Endothelial cell of hepatic sinusoid (primary cell): Measurements from ENCODE around the gene MARK4.

Experiments used
- in situ Hi-C: cut with HindIII; loops from 2 replicates; pipeline ENCODE4 v1.10.0; 2017; ENCODE audit warnings: low sequenced_read_pairs

Gene MARK4

GRCh38 chr19:45269939-45270338 lies 18.9 kb downstream of the MARK4 start:
- in situ Hi-C loops, result loop anchor here (5.0 kb wide), 1 partner anchor 37 kb away; no protein-coding TSS in a partner anchor

- in situ Hi-C loops, result no loop called here
These were observed 20.1 kb downstream of the MARK4 start for GRCh38 chr19:45271098-45271734.

DNA sequence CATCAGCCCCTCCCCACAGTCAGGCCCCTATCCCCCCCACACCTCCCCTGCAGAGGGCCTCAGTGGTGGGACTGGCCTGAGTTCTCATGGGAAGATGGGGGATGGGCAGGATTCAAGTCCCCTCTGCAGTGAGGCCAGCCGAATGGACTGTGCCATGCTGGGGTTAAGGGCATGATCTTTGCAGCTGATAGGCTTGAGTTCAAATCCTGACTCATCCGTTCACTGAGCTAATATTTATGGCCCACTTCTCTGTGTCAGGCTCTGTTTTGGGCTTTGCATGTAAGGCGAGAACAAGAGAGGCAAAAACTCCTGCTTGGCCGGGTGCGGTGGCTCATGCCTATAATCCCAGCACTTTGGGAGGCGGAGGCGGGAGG lies 20.7 kb downstream of the MARK4 start:
- in situ Hi-C loops, result no loop called here

DNA sequence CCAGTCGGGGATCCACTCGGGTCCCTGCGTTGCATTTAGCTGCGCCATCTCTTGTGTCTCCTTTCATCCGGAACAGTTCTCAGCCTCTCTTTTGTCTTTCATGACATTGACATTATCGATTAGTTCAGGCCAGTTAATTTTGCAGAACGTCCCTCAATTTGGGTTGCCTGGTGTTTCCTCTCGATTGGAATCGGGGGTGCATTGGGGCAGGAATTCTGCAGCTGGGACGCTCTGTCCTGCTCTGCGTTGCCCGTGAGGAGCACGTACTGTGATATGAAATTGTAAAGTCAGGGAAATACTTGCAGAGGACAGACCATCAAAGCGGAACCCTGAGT lies 22.4 kb downstream of the MARK4 start:
- in situ Hi-C loops, result no loop called here

- in situ Hi-C loops, result no loop called here
These were observed 24.4 kb downstream of the MARK4 start for GRCh38 chr19:45275370-45275971.

- in situ Hi-C loops, result no loop called here
These were observed 25.2 kb downstream of the MARK4 start for GRCh38 chr19:45276284-45276687.

DNA sequence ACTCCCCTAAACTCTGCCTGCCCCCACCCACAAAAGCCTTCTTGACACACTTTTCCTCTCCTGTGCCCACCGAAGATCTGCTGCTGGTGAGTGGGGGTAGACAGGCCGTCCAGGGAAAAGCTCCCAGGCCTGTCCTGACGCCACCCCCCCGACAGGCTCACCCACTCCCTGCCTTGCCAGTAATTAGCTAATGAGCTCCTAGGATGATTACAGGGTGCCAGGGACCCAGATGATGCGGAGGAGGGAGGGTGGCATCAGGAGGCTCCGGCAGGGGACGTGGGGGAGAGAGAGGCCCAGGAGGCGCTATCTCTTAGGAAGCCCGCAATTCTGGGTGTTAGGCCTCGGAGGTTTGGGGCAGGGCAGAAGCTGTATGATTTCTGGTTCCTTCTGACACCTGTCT lies 27.0 kb downstream of the MARK4 start:
- in situ Hi-C loops, result no loop called here

DNA sequence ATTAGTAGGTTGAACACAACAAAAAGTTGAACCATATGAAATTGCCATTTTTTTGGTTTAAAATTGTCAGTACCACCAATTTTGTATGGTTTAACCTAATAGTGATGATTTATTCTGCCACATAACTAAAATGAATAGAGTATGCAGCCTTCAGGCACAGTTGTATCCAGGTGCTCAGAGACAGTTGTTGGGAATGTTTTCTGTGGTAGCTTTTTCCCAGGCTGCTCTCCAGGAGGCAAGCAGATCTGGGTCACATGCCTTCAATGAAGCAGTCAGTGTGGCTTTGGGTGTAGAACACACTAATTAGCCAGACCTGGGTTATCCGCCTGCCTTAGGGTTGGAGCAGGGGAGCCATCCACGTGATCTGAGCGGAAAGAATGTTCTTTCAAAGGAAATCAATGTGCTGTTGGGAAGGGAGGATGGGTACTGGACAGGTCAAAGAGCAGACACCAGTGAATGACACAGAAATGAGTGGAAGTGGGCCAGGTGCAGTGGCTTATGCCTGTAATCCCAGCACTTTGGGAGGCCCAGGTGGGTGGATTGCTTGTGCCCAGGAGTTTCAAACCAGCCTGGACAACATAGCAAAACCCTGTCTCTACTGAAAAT lies 28.6 kb downstream of the MARK4 start:
- in situ Hi-C loops, result no loop called here

GRCh38 chr19:45280471-45280961 lies 29.4 kb downstream of the MARK4 start:
- in situ Hi-C loops, result no loop called here

DNA sequence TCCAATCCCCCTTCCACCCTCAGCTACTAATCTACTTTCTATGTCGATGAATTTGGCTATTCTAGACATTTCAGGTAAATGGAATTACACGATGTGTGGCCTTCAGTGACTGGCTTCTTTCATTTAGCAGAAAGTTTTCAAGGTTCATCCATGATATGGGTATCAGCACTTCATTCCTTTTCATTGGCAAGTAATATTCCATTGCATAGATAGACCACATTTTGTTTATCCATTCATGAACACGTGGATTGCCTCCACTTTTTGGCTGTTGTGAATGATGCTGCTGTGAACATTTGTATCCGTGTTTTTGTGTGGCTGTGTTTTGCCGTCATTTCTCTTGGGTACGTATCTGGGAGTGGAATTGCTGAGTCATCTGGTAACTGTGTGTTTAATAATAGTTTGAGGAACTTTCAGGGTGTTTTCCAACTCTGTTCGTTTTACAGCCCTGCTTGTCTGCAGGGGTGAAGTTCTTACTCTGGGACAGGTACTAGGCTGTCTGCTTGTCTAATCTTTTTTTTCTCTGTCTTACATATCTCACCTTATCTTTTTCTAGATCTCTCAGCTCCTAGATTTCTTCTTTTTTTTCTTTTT lies 32.5 kb downstream of the MARK4 start:
- in situ Hi-C loops, result no loop called here

GRCh38 chr19:45290381-45290931 lies 39.4 kb downstream of the MARK4 start:
- in situ Hi-C loops, result no loop called here

GRCh38 chr19:45291834-45292233 lies 40.8 kb downstream of the MARK4 start:
- in situ Hi-C loops, result no loop called here

GRCh38 chr19:45293682-45294081 lies 42.6 kb downstream of the MARK4 start:
- in situ Hi-C loops, result no loop called here

DNA sequence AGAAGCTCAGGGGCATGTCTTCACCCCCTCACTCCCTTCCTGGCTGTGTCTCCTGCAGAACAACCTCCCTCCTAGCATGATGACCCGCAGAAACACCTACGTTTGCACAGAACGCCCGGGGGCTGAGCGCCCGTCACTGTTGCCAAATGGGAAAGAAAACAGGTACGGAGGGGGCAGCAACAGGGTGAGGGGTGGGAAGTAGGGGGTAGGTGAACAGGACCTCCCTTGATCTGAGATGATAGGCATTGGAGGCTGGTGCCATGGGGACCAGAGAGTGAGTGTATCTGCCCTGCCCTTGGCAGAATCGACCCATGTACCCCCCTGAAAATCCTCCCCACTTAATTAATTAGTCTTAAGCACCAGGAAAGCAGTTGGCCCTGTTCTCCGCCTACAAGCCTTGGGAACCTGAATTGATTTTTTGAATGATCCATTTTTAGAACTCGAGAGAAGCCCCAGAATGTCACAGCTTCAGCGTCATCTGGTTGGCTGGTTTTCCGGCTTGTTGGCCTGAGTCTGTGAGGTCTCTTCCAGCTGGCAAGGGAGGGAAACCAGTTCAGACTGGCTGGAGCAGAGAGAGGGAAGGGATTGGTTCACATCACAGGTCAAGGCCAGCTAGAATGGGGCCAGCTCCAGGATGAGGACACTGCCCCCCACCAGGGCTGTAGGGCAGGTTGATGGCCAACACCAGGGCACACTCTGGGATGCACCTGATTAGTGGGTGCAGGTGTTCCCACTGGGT lies 43.4 kb downstream of the MARK4 start:
- in situ Hi-C loops, result no loop called here

DNA sequence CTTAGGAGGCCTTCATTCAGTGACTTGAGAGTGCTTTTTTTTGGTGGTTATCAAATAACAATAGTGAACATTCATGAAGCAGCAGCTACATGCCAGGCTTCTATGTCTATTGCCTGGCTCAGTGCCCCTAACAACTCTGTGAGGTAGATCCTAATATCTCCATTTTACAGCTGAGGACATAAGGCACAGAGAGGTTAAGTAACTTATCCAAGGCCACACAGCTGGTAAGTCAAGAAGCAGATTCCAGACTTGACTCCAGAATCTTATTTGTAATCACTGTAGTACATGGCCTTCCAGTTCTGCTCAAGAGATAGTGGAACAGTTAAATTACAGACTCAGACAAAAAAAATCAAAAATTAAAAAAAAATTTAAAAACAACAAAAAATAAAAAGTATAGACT lies 44.8 kb downstream of the MARK4 start:
- in situ Hi-C loops, result no loop called here

- in situ Hi-C loops, result no loop called here
These were observed 45.3 kb downstream of the MARK4 start for GRCh38 chr19:45296355-45296754.

DNA sequence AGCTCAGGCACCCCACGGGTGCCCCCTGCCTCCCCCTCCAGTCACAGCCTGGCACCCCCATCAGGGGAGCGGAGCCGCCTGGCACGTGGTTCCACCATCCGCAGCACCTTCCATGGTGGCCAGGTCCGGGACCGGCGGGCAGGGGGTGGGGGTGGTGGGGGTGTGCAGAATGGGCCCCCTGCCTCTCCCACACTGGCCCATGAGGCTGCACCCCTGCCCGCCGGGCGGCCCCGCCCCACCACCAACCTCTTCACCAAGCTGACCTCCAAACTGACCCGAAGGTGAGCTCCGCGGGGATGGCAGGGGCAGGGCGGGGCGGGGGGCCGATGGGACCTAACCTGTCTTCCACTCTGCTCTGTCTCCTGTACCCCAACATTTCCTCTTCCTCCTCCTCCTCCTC lies 46.6 kb downstream of the MARK4 start:
- in situ Hi-C loops, result no loop called here

DNA sequence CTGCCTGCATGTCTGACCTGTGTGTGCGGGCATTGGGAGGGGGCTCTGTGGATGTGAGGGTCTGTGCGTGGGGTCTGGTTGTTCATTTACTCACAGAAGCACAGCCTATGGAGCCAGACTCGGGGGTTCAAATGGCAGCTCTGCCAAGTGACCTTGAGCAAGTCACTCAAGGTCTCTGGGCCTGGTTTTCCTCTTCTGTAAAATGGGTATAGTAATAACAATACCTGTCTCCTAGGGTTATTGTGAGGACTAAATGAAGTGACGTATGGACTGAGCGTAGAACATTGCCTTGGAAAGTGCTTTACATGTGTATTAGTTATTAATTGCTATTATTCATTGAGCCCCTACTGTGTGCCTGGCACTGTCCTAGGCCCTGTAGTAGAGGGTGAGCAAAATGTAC lies 47.2 kb downstream of the MARK4 start:
- in situ Hi-C loops, result no loop called here

- in situ Hi-C loops, result no loop called here
These were observed 48.6 kb downstream of the MARK4 start for GRCh38 chr19:45299719-45300118.

GRCh38 chr19:45302416-45302815 lies 51.3 kb downstream of the MARK4 start:
- in situ Hi-C loops, result no loop called here
